NT2/D1 (cell line): Measurements from ENCODE around the gene STXBP3.

Experiments used
- DNase-seq: peaks from one replicate; pipeline ENCODE4 v3.0.0-alpha.2; 2011; ENCODE audit warnings: low read depth, low spot score
- H3K27me3 ChIP-seq: 2 replicates; pipeline ENCODE4 v1.6.0; 2011; ENCODE audit warnings: mild to moderate bottlenecking; ENCODE audit not compliant: insufficient read length, insufficient read depth
- H3K36me3 ChIP-seq: 2 replicates; pipeline ENCODE4 v1.6.1; 2011; ENCODE audit warnings: mild to moderate bottlenecking, low read length, mixed read lengths; ENCODE audit not compliant: insufficient read depth, insufficient read length
- H3K4me1 ChIP-seq: 2 replicates; pipeline ENCODE4 v1.5.1; 2011; ENCODE audit not compliant: insufficient read depth, insufficient read length
- H3K4me3 ChIP-seq: 2 replicates; pipeline ENCODE4 v1.5.1; 2011; ENCODE audit warnings: low read depth; ENCODE audit not compliant: insufficient read length
- H3K9ac ChIP-seq: 2 replicates; pipeline ENCODE4 v1.6.0; 2011; ENCODE audit warnings: low read depth; ENCODE audit not compliant: insufficient read length
- H3K9me3 ChIP-seq: 2 replicates; pipeline ENCODE4 v1.5.1; 2011; ENCODE audit warnings: mild to moderate bottlenecking, low read length; ENCODE audit not compliant: insufficient read depth
- SUZ12 ChIP-seq: IDR thresholded peaks from 2 replicates; pipeline ENCODE4 v1.6.1; 2011; ENCODE audit not compliant: insufficient read length, insufficient read depth; ENCODE audit errors: extremely low read depth
- YY1 ChIP-seq: IDR thresholded peaks from 2 replicates; pipeline ENCODE4 v1.6.1; 2011; ENCODE audit not compliant: insufficient read length, insufficient read depth
- ZNF274 ChIP-seq: IDR thresholded peaks from 2 replicates; pipeline ENCODE4 v1.6.1; 2011; ENCODE audit warnings: mild to moderate bottlenecking, low read depth, low read length

Gene STXBP3

DNA sequence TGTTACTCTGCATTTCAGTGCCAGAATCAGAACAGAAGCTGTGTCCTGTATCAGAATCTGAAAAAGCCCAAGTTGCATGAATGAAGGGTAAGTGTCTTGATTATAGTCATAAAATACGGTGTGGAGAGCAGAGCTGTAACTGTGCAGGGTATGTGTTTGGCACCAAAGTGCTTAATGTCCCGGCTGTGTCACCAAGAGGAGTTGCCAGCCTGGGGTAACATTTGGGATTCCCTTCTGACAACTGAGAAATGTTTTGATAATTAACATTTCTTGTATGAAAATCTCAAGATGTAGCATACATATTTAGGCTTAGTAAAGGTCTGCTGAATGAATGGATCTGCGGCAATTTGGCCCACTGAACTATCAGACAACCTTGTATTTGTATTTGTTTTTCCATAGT lies 77.2 kb downstream of the STXBP3 start:
- TF ChIP-seq ZNF274 (no peak), SUZ12 (no peak), YY1 (no peak)
- no peaks in the 10 kb centered on the region for H3K4me1 ChIP-seq
- no peak for DNase-seq
- no peaks in the 10 kb centered on the region for H3K36me3 ChIP-seq
- no peak overlapping the region for H3K9ac ChIP-seq
- H3K4me3 ChIP-seq = no peak overlapping the region
- no peaks in the 10 kb centered on the region for H3K27me3 ChIP-seq
- no peaks in the 10 kb centered on the region for H3K9me3 ChIP-seq

GRCh38 chr1:108824051-108824450 lies 77.6 kb downstream of the STXBP3 start:
- Histone ChIP-seq H3K9me3 (no peaks in the 10 kb centered on the region), H3K4me3 (no peak overlapping the region), H3K27me3 (no peaks in the 10 kb centered on the region), H3K9ac (no peak overlapping the region), H3K4me1 (no peaks in the 10 kb centered on the region), H3K36me3 (no peaks in the 10 kb centered on the region)
- DNase-seq = no peak
- no peak for TF ChIP-seq YY1
- no peak for TF ChIP-seq SUZ12
- no peak for TF ChIP-seq ZNF274

GRCh38 chr1:108826081-108826635 lies 79.7 kb downstream of the STXBP3 start:
- TF ChIP-seq SUZ12 (no peak), YY1 (no peak), ZNF274 (no peak)
- Histone ChIP-seq H3K36me3 (no peaks in the 10 kb centered on the region), H3K9ac (no peak overlapping the region), H3K9me3 (no peaks in the 10 kb centered on the region), H3K27me3 (no peaks in the 10 kb centered on the region), H3K4me1 (no peaks in the 10 kb centered on the region), H3K4me3 (no peak overlapping the region)
- no peak for DNase-seq

DNA sequence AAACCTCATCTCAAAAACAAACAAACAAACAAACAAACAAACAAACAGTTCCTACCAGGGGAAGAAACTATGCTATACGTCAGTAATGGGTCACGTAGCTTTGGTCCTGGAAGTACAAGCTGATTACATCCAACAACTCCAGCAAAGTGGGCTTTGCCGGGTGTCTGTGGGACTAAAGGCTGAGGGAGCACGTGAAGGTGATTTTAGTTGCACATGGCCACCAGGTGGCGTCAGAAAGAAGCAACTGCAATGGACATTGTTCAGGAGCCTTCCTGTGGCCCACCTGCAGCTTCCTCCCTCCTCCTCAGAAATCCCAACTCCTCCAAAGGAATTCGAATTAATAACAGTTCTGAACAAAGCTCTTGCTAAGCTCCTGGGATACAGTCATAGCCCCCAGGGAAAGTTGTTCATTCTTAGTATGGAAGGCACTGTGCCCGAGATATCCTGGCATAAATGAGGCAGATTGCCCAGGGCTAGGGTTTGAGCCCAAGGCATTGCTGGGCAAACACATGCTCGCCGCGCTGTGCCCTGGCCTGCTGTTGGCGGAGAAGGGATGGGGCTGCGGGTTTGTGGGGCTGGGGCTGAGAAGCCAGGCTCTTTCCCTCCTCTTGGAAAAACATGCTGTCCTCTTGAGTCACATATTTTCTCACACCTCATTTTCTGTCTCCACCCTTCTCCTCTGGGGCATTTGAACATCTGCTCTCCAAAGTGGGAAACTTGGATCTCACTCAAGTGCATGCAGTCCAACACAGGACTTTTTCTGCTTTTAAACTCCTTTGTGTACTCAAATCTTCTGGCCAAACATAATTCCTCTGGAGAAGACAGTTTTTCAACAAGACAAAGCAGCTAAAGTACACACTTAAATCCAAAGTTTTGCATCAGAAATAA lies 81.8 kb downstream of the STXBP3 start:
- Histone ChIP-seq H3K27me3 (no peaks in the 10 kb centered on the region), H3K9me3 (no peaks in the 10 kb centered on the region), H3K36me3 (no peaks in the 10 kb centered on the region), H3K9ac (no peak overlapping the region), H3K4me3 (no peak overlapping the region), H3K4me1 (no peaks in the 10 kb centered on the region)
- peak; percentile 82 for DNase-seq
- TF ChIP-seq YY1 (no peak), SUZ12 (no peak), ZNF274 (no peak)

DNA sequence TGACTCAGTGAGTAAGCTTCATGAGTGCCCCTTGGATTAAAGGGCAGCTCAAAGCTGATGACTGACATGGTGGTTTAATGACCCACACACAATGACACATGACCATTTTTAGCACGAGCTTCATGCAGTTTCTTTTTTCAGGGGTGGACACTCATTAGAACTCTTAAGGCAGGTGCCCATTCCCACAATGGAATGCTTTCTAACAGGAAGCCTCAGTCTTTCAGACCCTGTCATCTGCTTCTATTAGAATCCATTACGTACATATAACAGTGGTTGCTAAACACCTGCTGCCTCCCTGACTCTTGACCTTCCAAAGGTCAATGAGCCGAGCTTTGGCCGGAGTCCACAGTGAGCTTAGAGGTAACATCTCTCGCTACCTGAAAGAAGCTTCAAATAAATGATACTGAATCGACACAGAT lies 83.0 kb downstream of the STXBP3 start:
- no peaks in the 10 kb centered on the region for H3K9me3 ChIP-seq
- H3K36me3 ChIP-seq = no peaks in the 10 kb centered on the region
- H3K9ac ChIP-seq = no peak overlapping the region
- TF ChIP-seq ZNF274 (no peak), YY1 (no peak), SUZ12 (no peak)
- no peak overlapping the region for H3K4me3 ChIP-seq
- no peaks in the 10 kb centered on the region for H3K27me3 ChIP-seq
- H3K4me1 ChIP-seq = no peaks in the 10 kb centered on the region
- no peak for DNase-seq

DNA sequence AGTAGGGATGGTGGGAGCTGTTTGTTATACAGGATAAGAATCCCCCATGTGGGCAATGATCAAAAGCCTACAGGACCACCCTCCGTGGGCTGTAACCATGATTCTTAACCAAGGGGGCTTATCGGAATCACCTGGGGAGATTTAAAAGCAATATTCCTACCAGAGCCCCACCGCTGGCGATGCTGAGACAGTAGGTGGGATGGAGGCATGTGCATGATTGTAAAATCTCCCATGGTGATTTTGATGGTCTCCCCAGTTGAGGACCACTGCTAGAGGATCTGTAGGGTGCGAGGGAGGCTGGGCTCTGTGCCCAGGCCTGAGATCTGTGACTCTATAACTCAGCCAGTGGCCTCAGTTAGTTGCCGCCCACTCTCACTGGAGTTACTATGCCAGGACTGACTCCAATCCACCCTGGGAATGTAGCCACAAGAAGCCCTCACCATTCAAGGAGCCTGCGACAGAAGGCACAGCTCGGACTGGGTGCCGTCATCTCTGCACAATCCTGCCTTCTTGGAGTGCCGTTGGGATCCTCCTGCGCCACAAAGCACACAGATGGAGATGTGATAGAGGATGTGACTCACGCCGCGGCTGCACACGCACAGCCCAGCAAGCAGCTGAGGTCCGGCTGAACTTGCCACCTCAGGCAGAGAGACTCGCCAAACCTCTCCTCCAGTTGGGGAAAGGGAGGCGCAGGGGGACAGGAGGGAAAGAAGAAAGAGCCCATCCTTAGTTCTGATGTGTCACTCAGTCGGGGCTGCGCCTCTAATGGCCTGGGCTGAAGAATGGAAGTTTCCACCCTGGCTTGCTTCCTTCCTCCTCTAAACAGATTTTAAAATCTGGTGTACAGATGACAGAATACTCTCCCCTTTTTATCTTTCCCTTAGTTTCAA lies 83.9 kb downstream of the STXBP3 start:
- Histone ChIP-seq H3K9ac (no peak overlapping the region), H3K9me3 (no peaks in the 10 kb centered on the region), H3K27me3 (no peaks in the 10 kb centered on the region), H3K4me1 (no peaks in the 10 kb centered on the region), H3K4me3 (no peak overlapping the region), H3K36me3 (no peaks in the 10 kb centered on the region)
- DNase-seq = no peak
- TF ChIP-seq YY1 (no peak), ZNF274 (no peak), SUZ12 (no peak)
